Measurements from ENCODE around the gene MSRB1.
"Not testable (repeated sequence)": the region's sequence is repeated elsewhere in the genome, so short reads cannot be mapped to it uniquely, and the experiment has no call there.

Gene MSRB1

DNA sequence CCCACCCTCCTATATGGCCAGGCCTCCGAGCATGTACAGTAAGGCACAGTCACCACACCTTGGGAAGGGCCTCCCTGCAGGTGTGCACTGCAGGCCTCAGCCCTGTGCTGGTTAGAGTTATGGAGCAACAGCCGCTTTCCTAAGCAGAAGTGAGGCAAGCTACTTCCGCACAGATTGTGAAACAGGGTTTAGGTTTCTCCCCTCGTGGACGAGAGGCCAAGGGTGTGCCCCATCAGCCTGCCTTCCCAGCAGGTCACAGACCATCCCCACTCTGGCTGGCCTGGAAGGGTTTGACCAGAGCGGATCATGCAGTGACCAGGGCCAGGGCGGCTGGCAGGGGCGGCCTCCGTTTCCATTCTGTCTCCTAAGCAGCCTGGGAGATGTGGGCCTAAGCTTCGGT lies 4.7 kb downstream of the MSRB1 start:
- no peak for DNase-seq

- DNase-seq: no peak
Observed at GRCh38 chr16:1936945-1937479, 6.0 kb downstream of the MSRB1 start.

GRCh38 chr16:1933097-1933661 lies 9.8 kb downstream of the MSRB1 start:
- DNase-seq: no peak

GRCh38 chr16:1932050-1933028 lies 10.7 kb downstream of the MSRB1 start:
- no peak for DNase-seq

GRCh38 chr16:1930338-1930720 lies 12.7 kb downstream of the MSRB1 start:
- DNase-seq: no peak

- DNase-seq: peak; percentile 96
Observed at GRCh38 chr16:1929578-1930337, 13.2 kb downstream of the MSRB1 start.

DNA sequence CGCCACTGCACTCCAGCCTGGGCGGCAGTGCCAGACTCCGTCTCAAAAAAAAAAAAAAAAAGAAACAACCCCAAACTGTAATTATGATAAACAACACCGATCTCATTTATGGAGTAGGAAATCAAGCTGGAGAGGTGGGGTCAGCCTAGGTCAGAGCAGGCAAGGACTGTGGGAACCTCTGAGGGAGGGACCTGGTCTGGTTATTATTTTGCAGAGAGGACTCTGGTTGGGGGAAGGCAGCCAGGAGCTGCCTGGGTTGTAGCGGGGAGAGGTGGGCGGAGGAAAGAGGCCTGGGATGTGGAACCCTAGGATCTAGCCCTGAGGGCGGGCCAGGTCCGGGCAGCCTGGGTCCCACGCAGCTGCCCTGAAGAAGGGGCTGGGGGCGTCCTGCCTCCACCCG lies 13.9 kb downstream of the MSRB1 start:
- no peak for DNase-seq

GRCh38 chr16:1926271-1926670 lies 16.7 kb downstream of the MSRB1 start:
- no peak for DNase-seq

DNA sequence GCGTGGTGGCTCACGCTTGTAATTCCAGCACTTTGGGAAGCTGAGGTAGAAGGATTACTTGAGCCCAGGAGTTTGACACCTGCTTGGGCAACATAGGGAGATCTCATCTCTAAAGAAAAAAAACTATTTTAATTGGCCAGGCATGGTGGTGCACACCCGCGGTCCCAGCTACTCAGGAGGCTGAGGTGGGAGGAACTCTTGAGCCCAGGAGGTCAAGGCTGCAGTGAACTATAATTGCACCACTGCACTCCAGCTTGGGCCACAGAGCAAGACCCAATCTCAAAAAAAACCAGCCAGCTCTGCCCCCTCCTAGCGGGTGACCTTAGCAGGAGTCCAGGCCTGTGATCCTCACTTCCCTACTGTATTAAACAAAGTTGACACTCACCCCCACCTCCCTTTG lies 18.9 kb downstream of the MSRB1 start:
- DNase-seq: no peak

- DNase-seq: no peak
Observed at GRCh38 chr16:1923299-1924034, 19.5 kb downstream of the MSRB1 start.

DNA sequence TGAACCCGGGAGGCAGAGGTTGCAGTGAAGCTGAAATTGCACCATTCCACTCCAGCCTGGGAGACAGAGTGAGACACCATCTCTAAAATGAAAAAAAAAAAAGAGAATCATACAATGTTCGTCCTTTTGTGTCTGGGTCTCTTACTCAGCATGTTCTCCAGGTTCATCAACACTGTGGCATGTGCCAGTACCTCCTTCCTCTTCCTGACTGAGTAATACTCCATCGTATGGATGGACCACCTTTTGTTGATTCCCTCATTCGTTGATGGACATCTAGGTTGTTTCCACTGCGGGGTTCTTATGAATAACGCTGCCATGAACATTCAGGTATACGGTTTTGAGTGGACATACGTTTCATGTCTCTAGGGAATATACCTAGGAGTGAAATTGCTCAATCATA lies 20.6 kb downstream of the MSRB1 start:
- no peak for DNase-seq

GRCh38 chr16:1920727-1921171 lies 22.2 kb downstream of the MSRB1 start:
- peak in 1 of 2 donors; percentile 27 for DNase-seq

DNA sequence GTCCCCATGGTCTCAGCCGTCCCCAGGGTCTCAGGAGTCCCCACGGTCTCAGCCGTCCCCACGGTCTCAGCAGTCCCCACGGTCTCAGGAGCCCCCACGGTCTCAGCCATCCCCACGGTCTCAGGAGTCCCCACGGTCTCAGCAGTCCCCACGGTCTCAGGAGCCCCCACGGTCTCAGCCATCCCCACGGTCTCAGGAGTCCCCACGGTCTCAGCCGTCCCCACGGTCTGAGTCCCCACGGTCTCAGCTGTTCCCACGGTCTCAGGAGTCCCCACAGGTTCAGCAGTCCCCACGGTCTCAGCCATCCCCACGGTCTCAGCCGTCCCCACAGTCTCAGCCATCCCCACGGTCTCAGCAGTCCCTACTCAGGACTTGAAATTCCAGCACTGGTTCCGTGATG lies 22.9 kb downstream of the MSRB1 start:
- DNase-seq: not testable (repeated sequence)

DNA sequence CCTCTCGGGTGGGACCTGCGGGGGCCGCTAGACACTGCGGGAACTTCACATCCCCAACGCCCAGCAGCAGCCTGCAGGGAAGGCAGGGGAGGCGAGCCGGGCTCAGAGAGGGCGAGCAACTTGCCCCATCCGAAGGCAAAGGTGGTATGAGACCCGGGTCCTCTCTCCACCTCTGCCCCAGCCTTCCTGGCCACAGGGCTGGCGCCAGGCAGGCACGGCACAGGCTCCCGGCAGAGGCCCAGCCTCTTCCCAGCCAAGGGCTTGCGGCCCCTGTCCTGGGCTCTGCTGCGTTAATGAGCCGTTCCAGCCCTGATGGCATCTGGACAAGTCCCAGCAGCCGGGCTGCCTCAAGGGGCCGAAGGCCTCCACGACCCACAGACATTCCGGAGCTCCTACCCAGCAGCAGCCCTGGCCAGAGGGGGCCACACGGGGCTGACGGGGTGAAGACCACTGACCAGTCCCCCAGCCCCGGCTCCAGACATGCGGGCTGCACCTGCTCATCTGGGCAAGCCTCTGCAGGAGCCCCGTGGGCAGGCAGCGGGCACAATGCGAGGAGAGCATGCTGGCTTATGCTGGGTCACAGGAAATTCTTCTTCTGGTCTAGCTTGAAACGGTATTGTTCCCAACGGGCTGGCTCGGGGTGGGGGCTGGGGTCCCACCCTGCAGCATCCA lies 23.5 kb downstream of the MSRB1 start:
- no peak for DNase-seq

GRCh38 chr16:1918351-1919326 lies 24.4 kb downstream of the MSRB1 start, which contains the start of gene HS3ST6:
TSS of gene HS3ST6 (minus strand) at chr16:1918415. CDS start at chr16:1918323, 92 bp downstream.
- no peak for DNase-seq

- DNase-seq: no peak
Observed at GRCh38 chr16:1917665-1918350, 25.2 kb downstream of the MSRB1 start.

DNA sequence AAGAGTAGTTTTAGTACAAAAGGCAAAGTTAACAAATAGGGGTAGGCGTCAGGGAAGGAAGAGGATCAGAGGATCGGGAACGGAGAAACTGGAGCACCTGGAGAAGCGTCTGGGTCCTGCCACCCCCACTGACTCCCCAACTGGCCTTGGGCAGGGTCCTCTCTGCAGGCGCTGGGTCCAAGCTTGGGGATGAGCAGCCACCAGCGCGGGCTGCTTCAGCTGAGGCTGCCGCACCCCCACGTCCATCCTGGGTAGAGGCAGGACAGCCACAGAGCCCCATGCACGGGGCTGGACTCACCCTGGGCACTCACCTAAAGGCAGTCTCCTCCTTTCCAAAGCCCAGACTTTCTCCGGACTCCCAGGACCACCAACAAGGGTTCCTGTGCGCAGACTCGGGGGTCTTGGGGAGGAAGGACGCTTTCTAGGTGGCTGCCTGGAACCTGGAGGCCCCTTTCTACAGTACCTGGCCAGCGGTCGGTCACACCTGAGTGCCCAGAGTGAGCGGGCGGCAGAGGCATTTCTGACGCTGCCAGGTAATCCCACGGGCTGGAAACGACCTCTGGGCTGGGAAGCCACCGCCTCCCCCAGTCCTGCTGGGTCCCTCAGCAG lies 25.8 kb downstream of the MSRB1 start:
- no peak for DNase-seq

DNA sequence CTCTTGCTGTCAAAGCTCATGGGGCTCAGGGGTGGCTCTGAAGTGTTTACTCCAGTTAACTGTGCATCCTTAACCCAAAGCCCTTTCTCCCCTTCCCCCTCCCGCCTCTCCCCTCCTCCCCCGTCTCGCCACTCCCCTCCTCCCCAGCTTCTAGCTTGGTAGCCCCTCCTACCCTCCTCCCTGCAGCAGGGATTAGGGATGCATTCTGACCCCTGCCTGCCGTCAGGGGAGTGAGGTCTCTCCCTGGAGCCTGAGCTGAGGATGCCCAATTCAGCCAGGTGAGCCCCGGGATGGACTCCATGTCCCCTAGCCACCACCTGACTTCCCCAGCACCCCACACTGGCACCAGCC lies 26.4 kb downstream of the MSRB1 start:
- no peak for DNase-seq
